ENCODE results near the gene ADAM22. TPM values are rescaled to one million over a fixed set of nuclear protein-coding genes. Genes with fewer than 3 reads are reported as not detected.

The ADAM22 gene
- polyA plus RNA-seq, 2 of the 4 experiments (the other 2 are of a cell fraction) = 0.53 to 0.59 TPM

DNA sequence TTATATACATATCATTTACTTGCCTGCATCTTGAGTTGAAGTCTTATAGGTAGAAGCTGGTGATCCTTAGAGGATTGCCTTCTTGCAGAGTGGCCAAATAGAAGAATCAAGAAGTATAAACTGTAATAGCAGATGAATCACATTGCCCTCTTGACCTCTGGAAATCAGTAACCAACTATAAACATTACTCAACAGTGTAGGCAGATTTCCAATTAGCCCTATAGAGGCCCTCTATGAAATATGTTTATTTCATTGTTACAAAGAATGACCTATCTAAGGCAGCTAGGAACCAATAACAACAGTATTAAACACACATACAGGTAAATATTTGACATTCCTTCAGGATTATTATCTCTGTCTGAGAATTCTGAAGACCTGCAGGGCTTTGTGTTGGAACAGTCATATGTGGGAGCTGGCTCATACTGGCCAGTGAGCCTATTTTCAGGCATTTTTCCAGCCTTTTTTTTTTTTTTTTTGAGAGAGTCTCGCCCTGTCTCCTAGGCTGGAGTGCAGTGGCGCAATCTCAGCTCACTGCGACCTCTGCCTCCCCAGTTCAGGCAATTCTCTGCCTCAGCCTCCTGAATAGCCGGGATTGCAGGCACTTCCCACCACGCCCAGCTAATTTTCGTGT lies 292.9 kb downstream of the ADAM22 start:
- Histone ChIP-seq H3K4me1 (peaks cover 35% of the 10 kb centered on the region), H3K4me3 (no peak overlapping the region; the same call in 2 of the 3 replicates), H3K9me3 (peaks cover 10% of the 10 kb centered on the region; the same call in 2 of the 3 replicates), H3K4me2 (peak overlapping the region; percentile 71), H3K27ac (peak overlapping the region; percentile 53 to 74; a peak in 5 of 6 replicates)
- ATAC-seq = peak; percentile 95 to 99
- POLR2A ChIA-PET = interaction anchor here (0.7 to 0.8 kb wide), 2 partner anchors 24 to 230 kb away, joined by 3 to 4 read pairs; no protein-coding TSS in a partner anchor
- CTCF ChIA-PET = interaction anchor here (0.7 to 2.7 kb wide), 4 partner anchors 9 to 41 kb away, joined by 5 to 14 read pairs (median 8); no protein-coding TSS in a partner anchor
- TF ChIP-seq FOSL2 (IDR thresholded peaks at IDR 0.05) (peak; percentile 95), FOSL2 (CRISPR knock-in tag; IDR thresholded peaks at IDR 0.05) (peak; percentile 95), ZC3H11A (IDR thresholded peaks at IDR 0.05) (no peak), POLR2A (IDR thresholded peaks at IDR 0.05; ENCODE audit: low read length) (no peak), PHF8 (IDR thresholded peaks at IDR 0.05; ENCODE audit: borderline replicate concordance, low read depth) (no peak), HOXB5 (CRISPR knock-in tag; IDR thresholded peaks at IDR 0.05) (no peak), ZSCAN20 (CRISPR knock-in tag; IDR thresholded peaks at IDR 0.05) (no peak), SMC3 (IDR thresholded peaks at IDR 0.05) (0 out of 3 replicates have a peak, but pooled peaks have one; percentile 31), CEBPB (IDR thresholded peaks at IDR 0.05) (peak; percentile 93 to 94), RARB (CRISPR knock-in tag; IDR thresholded peaks at IDR 0.05) (0 out of 2 replicates have a peak, but pooled peaks have one; percentile 70), JUN (IDR thresholded peaks at IDR 0.05) (peak; percentile 93 to 99), EP300 (IDR thresholded peaks at IDR 0.05) (peak; percentile 83 to 85; a peak in 4 of 5 replicates), ZFP36 (IDR thresholded peaks at IDR 0.05; ENCODE audit: borderline replicate concordance, partially characterized antibody) (peak; percentile 48), GATA3 (IDR thresholded peaks at IDR 0.05; ENCODE audit: borderline replicate concordance) (peak; percentile 93), JUNB (IDR thresholded peaks at IDR 0.05) (peak; percentile 98)
- TF ChIP-seq, protein P1, sequence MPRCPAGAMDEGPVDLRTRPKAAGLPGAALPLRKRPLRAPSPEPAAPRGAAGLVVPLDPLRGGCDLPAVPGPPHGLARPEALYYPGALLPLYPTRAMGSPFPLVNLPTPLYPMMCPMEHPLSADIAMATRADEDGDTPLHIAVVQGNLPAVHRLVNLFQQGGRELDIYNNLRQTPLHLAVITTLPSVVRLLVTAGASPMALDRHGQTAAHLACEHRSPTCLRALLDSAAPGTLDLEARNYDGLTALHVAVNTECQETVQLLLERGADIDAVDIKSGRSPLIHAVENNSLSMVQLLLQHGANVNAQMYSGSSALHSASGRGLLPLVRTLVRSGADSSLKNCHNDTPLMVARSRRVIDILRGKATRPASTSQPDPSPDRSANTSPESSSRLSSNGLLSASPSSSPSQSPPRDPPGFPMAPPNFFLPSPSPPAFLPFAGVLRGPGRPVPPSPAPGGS (IDR thresholded peaks at IDR 0.05) = peak; percentile 97; the same call in 2 of the 3 replicates
- TF ChIP-seq, protein P2, sequence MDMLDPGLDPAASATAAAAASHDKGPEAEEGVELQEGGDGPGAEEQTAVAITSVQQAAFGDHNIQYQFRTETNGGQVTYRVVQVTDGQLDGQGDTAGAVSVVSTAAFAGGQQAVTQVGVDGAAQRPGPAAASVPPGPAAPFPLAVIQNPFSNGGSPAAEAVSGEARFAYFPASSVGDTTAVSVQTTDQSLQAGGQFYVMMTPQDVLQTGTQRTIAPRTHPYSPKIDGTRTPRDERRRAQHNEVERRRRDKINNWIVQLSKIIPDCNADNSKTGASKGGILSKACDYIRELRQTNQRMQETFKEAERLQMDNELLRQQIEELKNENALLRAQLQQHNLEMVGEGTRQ (IDR thresholded peaks at IDR 0.05) = no peak
- TF ChIP-seq, protein P3, sequence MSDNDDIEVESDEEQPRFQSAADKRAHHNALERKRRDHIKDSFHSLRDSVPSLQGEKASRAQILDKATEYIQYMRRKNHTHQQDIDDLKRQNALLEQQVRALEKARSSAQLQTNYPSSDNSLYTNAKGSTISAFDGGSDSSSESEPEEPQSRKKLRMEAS (IDR thresholded peaks at IDR 0.05) = peak; percentile 50; the same call in 1 of the 2 replicates
- TF ChIP-seq, protein P4, sequence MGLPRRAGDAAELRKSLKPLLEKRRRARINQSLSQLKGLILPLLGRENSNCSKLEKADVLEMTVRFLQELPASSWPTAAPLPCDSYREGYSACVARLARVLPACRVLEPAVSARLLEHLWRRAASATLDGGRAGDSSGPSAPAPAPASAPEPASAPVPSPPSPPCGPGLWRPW (IDR thresholded peaks at IDR 0.05) = peak; percentile 90
- TF ChIP-seq, protein P5, sequence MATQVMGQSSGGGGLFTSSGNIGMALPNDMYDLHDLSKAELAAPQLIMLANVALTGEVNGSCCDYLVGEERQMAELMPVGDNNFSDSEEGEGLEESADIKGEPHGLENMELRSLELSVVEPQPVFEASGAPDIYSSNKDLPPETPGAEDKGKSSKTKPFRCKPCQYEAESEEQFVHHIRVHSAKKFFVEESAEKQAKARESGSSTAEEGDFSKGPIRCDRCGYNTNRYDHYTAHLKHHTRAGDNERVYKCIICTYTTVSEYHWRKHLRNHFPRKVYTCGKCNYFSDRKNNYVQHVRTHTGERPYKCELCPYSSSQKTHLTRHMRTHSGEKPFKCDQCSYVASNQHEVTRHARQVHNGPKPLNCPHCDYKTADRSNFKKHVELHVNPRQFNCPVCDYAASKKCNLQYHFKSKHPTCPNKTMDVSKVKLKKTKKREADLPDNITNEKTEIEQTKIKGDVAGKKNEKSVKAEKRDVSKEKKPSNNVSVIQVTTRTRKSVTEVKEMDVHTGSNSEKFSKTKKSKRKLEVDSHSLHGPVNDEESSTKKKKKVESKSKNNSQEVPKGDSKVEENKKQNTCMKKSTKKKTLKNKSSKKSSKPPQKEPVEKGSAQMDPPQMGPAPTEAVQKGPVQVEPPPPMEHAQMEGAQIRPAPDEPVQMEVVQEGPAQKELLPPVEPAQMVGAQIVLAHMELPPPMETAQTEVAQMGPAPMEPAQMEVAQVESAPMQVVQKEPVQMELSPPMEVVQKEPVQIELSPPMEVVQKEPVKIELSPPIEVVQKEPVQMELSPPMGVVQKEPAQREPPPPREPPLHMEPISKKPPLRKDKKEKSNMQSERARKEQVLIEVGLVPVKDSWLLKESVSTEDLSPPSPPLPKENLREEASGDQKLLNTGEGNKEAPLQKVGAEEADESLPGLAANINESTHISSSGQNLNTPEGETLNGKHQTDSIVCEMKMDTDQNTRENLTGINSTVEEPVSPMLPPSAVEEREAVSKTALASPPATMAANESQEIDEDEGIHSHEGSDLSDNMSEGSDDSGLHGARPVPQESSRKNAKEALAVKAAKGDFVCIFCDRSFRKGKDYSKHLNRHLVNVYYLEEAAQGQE (IDR thresholded peaks at IDR 0.05) = no peak
- DNase-seq (ENCODE audit: low read depth in 1 of 2, low spot score in 1 of 2) = peak; percentile 76 to 94
- WGBS (ENCODE audit: missing lambda C conversion rate) = 0% methylated on average over 6 of the region's 6 CpGs
- FAIRE-seq = peak; percentile 98

All from A549 (cell line).